Measurements from ENCODE around the gene LZTR1.

Gene LZTR1

DNA sequence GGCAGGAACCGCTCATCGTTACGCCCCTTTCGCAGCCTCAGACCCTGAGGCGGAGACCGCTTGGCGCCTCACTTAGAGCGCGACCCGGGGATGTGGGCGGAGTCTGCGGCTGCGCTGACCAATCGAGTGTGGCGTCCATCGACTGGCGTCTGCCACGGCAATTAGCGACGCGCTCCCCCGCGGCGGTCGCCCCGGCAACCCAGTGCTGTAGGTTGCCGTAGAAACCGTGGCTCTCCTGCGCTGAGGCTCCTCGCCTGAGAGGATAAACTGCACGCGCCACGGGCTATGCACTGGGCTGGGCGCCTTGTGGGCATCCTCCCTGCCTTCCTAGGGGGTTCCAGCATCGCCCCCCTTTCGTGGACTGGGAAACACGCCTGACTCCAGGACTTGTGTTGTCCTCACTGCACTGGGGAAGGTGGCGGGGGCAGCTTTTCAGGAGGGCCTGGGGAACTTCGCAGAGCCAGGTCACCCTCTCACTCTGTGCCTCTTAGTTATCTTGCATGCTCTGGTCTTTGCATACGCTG lies 32.2 kb downstream of the LZTR1 start:
- peak; percentile 64 to 86 (median 77) for DNase-seq (ENCODE audit: low read depth in 4 of 4, low spot score in 1 of 4)

DNA sequence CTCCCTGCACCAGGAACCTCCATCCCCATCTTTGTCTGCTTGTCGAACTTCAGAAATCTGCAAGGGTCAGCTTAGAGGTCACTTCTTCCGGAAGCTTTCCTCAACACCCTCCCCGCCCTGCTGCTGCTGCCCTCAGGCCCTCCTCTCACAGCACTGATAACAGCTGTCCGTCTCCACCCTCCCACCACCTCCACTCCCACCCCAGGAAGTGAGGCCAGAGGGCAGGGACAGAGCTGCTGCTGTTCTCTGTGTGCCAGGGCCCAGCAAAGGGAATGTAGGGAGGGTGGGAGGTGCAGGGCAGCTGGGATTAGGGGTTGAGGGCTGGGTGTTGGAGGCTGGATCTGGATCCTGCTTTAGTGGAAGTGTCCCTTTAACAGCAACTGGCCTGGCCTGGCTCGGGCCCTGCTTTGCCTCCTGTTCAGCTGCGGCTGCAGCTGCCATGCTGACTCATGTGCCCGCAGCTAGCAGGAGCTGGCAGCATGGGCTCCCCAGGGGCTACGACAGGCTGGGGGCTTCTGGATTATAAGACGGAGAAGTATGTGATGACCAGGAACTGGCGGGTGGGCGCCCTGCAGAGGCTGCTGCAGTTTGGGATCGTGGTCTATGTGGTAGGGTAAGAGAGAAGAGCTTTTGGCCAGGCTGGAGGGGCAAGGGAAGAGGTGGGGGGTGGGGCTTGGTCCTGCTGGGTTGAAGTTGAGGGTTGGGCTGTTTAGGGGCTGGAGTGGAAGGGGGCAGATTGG lies 32.8 kb downstream of the LZTR1 start, which contains the start of gene P2RX6:
TSS of gene P2RX6 (plus strand) at position 440 of the 740 bp plus-strand sequence. CDS start at position 450, 10 bp downstream.
- DNase-seq (ENCODE audit: low read depth in 4 of 4, low spot score in 1 of 4) = no peak

DNA sequence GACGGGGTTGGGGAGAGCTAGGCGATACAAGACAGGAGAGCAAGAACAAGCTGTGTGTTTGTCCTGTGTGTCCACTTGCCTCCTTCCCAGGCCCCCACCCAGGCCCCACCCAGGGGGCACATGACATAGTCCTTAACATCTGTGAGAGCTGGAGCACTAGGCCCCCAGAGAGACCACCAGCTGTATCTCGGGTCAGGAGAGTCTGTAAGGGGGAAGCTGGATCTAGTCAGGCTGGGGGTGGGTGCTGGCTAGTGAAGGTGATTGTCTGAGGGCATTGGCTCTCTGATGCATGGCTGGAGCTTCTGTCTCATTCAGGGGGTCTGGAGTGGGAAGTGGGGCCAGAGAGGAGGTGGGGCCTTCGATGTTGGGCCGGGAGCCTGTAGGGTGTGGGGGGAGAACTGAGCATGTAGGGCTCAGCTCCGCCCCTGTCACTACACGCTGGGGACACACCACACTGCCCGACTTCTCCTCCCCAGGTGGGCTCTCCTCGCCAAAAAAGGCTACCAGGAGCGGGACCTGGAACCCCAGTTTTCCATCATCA lies 33.4 kb downstream of the LZTR1 start:
- no peak for DNase-seq (ENCODE audit: low read depth in 4 of 4, low spot score in 1 of 4)

DNA sequence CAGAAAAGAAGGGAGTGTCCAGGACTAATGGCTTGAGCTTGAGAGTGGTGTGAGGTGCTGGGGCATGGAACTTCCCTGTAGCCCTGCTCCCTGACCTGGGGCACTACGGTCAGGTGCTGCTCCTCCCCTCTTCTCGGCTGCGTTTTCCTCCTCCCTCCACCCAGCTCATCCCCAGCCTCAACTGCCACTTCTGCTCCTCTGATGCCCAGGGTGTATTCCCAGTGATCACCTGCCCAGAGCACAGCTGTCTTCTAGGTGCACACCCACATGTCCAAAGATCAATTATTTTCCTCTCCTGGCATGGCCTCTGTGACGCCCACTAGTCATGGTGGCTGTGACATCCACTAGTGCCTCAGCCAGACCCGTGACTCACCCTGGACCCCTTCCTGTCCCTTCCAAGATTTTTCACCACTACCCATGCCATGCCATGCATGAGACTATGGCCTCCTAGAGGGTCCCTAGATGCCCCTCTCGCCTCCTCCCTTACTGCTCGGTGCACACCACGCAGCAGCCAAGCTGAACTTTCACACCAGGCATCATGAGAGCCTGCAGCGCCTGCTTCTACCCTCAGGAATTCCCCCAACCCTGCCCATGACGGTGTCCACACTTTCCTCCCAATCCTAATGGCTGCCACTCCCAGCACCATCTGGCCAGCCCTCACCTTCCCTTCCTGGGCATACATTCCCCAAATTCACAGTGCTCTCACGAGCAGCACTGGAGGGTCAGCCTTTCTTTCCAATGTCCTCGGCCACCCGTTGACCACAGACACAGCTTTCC lies 34.7 kb downstream of the LZTR1 start:
- no peak for DNase-seq (ENCODE audit: low read depth in 4 of 4, low spot score in 1 of 4)

DNA sequence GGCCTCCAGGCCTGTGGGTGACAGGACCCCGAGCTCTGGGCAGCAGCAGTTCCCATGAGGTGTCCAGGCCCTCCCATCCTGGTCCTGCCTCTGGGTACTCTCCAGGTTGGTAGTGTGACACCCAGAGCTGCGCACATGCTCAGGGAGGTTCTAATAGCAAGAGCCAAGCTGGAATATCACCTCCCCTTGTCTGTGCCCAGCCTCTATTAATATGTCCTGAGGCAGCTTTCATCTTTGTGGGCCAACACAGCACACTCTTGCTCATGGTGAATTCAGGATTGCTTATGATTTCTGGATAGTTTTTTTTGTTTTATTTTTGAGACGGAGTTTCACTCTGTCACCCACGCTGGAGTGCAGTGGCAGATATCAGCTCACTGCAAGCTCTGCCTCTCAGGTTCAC lies 36.2 kb downstream of the LZTR1 start:
- DNase-seq (ENCODE audit: low read depth in 4 of 4, low spot score in 1 of 4) = no peak

DNA sequence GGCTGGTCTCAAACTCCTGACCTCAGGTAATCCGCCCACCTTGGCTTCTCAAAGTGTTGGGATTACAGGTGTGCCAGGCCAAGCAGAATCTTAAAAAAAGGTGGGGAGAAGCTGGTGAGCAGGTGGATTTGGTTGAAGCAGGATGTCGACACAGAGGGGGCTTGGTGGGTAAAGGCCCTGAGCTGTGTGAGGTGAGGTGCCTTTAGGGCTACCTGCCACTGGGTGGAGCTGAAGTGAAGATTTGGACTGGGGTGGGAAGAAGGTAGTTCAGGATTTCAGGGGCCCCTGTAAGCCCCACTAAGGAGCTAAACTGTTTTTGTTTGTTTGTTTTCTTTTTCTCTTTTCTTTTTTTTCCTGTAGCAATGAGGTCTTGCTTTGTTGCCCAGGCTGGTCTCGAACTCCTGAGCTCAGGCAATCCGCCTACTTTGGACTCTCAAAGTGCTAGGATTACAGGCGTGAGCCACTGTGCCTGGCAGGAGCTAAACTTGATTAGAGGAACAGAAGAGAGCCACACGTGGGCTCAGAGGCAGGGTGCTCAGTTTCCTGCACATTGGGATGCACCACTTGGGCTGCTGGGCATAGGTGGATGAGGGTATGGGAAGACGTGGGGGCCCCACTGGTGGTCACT lies 38.8 kb downstream of the LZTR1 start:
- DNase-seq (ENCODE audit: low read depth in 4 of 4, low spot score in 1 of 4) = no peak

DNA sequence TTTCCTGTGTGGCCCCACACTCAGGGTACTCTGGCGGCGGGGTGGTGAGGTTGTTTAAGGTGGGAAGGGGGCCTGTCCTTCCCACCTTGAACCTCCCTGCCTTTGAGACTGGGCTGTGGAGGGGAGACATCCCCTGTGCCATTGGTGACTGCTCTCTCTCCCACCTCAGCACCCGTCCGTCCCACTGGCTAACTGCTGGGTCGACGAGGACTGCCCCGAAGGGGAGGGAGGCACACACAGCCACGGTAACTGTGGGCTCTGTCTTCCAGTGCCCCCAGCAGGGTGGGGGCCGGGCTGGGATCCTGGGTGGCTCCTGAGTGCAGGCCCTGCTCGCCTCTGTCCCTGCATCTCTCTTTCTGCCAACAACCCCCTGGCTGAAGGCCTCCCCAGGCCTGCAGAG lies 40.4 kb downstream of the LZTR1 start:
- DNase-seq (ENCODE audit: low read depth in 4 of 4, low spot score in 1 of 4) = no peak

DNA sequence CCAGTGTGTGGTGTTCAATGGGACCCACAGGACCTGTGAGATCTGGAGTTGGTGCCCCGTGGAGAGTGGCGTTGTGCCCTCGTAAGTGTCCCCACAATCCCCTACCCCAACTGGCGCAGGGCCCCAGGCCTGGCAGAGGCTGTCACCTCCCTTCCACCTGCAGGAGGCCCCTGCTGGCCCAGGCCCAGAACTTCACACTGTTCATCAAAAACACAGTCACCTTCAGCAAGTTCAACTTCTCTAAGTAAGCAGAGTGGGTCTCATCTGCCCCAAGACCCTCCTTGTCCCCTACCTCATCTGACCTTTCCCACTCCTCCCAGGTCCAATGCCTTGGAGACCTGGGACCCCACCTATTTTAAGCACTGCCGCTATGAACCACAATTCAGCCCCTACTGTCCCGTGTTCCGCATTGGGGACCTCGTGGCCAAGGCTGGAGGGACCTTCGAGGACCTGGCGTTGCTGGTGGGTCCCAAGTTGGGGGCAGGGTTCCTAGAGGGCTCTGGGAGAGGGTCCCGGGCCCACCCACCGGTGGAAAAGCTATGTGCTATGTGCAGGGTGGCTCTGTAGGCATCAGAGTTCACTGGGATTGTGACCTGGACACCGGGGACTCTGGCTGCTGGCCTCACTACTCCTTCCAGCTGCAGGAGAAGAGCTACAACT lies 41.0 kb downstream of the LZTR1 start:
- no peak for DNase-seq (ENCODE audit: low read depth in 4 of 4, low spot score in 1 of 4)

DNA sequence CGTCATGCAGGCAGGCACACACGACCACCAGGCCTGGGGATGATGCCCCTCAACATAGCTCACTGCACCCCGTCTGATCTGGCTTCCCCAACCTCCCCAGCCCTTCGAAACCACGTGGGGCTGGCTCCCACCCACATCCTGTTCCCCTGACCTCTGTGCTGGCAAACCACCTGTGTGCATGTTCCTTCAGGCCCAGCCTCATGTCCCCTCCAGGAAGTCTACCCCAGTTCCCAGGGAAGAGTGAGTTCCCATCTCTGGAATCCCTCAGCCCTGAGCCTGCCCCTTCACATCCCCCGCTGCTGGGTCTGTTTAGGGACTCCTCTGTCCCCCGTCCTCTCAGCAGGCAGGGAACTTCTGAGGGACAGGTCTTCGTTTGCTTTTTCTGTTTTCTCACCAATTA lies 43.2 kb downstream of the LZTR1 start:
- no peak for DNase-seq (ENCODE audit: low read depth in 4 of 4, low spot score in 1 of 4)

DNA sequence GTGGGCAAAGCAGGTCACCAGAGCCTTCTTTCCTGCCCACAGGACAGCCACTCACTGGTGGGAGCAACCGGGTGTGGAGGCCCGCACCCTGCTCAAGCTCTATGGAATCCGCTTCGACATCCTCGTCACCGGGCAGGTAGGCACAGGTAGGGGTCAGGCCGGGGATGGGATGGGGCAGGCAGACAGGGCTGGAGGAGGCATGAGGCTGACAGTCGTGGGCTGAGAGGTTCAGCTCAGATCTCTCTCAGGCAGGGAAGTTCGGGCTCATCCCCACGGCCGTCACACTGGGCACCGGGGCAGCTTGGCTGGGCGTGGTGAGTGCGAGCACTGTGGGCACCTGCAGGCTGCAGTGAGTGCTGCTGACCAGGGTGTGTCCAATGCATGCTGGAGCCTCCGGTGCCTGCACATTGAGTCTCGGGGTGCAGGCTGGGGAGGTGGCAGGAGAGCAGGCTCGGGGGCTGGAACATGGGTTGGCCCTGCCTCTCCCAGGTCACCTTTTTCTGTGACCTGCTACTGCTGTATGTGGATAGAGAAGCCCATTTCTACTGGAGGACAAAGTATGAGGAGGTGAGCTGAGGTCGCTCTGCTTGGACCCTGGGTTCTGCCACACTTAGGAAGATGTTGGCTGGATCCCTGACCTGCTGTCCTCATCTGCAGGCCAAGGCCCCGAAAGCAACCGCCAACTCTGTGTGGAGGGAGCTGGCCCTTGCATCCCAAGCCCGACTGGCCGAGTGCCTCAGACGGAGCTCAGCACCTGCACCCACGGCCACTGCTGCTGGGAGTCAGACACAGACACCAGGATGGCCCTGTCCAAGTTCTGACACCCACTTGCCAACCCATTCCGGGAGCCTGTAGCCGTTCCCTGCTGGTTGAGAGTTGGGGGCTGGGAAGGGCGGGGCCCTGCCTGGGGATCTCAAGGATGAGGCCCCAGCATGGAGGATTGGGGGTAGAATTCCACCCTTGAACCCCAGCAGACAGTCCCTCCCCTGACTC lies 44.0 kb downstream of the LZTR1 start:
- DNase-seq (ENCODE audit: low read depth in 4 of 4, low spot score in 1 of 4) = no peak

DNA sequence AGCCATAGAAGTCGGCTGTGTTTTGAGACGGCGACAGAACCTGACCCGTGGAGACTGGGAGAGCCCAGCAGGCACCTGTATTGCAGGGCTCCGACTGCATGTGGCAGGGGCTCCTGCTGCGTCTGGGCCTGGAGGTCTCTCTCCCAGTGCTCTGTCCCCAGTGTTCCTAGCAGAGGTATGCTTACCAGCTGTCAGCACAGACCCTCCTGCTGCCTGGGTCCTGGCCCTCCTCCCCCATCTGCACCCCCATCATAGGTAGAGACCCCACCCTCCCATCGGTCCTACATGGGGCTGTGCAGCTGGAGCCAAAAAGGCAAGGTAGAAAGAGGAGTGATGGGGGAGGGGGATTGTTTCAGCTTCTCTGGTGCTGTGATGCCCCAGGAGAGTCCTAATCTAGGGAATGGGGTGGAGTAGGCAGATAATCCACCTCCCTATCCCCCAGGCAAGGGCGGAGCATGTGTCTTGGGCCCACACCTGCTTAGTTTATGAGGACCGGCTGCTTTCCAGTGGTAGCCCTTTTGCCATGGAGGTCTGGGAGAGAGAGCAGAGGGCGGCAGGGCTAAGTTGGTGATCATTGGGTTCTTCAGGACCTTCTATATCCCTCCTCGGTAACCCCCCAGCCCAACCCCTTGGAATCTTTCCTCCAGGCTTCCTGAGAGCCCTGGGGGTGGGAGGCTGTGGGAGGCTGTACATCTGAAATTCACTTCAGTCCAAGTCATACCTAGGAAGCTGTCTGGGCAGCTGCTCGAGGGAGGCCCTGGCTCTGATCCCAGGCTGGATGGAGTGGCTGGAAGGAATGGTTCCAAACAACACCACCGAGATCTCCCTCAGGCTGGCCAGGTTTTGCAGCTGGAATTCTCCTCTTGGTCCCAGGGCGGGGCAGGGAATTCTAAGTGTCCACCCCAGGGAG lies 44.9 kb downstream of the LZTR1 start:
- no peak for DNase-seq (ENCODE audit: low read depth in 4 of 4, low spot score in 1 of 4)

DNA sequence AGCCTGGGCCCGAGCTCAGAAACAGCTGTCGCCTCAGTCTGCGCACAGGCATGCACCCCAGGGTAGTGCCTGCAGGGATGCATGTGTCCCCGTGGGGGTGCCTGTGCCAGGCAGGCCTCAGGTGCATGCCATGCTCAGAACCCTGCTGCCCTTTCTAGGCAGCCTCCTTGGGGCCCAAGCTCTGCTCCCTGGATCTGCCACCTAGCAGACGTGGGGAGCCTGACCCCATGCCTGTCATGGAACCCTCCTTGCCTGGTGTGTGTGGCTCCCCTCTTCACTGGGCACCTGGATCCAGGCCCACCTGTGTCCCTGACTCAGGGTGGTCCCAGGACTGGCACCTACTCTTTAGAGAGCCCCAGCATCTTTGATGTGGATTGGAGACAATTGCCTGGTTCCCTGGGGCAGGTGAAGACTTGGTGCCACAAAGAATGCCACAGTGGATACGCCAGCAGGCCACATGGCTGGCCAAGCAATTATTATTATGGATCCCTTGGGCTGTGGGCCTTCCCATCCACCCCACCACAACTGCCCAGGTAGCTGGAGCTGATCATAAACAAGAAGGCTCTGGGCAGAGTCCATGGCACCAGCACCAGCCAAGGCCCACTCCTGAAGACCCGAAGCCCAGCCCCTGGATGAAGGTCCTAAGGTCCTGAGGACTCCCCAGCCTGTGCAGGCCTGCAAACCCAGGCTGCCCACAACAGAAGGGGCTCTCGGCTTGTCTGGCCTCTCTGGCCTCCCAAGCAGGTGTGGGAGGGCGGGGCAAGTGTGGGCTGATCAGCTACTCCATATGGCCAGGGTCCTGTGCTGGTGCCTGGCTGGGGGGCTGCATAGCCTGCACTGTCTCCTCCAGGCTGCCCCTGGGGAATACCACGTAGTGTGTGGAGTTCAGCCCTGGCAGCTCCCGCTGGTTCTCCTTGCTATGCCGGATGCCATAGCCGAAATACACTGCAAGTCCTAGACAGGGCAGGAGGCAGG lies 46.5 kb downstream of the LZTR1 start:
- no peak for DNase-seq (ENCODE audit: low read depth in 4 of 4, low spot score in 1 of 4)

DNA sequence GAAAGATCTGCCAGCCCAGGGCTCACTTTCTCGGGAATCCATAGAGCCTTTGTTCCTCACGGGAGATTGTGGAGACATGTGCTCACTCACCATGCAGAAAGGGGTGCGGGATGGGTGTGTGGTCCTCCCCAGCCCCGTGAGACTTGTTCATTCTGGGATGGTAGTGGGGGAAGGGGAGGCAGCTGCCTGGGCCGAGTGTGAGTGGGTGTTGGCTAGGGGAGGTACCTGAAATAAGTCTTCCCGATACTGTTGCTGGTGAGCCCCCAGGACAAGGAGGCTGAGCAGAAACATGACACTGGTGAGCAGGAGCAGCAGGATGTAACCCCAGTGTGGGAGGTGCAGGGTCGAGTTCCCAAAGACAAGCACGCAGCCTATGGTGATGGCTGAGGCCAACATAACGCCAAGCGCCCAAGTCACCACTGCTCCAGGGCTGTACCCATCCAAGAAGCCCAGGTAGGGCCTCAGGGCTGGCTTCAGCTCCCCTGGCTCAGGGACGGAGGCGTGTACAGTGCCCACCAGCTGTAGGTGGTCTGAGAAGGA lies 47.5 kb downstream of the LZTR1 start:
- no peak for DNase-seq (ENCODE audit: low read depth in 4 of 4, low spot score in 1 of 4)

DNA sequence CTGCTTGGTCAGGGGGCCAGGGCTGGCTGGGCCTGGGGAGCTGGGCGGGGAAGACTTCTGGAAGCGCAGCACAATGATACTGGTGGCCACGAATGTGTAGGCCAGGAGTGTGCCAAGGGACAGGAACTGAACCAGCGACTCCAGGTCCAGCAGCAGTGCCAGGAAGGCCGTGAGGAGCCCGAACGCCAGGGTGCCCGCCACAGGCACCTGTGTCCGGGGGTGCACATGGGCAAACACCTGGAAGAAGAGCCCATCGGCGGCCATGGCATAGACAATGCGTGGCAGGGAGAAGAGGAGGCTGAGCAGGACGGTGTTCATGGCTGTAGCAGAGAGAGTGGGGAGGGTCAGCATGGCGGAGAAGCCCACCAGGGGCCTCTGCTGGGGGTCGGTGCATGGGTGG lies 47.9 kb downstream of the LZTR1 start:
- DNase-seq (ENCODE audit: low read depth in 4 of 4, low spot score in 1 of 4) = no peak

DNA sequence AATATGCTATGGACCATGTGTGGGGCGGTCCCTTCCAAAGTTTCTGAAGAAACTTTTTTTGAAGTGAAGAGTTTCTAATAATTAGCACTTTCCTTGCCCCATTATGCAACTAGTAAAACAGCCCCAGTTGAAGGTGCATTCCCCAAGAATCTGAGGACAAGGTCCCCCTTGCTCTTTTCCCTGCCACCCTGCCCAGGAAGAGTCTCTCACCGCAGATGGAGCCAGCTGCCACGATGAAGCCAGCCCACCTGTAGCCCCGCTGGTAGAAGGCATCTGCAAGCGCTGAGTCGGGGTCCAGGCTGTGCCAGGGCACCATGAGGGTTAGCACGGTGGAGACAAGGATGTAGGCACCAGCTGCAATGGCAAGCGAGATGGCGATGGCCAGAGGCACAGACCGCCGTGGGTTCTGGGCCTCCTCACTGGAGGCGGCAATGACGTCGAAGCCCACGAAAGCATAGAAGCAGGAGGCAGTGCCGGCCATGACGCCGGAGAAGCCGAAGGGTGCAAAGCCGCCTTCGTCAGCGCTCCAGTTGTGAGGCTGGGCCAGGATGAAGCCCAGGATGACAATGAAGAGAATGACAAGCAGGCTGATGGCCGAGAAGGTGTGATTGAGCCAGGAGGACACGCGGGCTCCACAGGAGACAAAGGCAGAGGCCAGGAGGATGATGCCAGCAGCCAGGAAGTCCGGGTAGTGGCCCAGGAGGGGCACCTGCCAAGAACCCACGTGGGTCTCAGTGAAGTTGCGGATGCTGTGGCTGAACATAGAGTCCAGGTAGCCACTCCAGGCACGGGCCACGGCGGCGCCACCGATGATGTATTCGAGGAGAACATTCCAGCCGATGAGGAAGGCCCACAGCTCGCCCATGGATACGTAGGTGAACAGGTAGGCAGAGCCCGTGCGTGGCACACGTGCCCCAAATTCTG lies 48.8 kb downstream of the LZTR1 start:
- DNase-seq (ENCODE audit: low read depth in 4 of 4, low spot score in 1 of 4) = no peak

DNA sequence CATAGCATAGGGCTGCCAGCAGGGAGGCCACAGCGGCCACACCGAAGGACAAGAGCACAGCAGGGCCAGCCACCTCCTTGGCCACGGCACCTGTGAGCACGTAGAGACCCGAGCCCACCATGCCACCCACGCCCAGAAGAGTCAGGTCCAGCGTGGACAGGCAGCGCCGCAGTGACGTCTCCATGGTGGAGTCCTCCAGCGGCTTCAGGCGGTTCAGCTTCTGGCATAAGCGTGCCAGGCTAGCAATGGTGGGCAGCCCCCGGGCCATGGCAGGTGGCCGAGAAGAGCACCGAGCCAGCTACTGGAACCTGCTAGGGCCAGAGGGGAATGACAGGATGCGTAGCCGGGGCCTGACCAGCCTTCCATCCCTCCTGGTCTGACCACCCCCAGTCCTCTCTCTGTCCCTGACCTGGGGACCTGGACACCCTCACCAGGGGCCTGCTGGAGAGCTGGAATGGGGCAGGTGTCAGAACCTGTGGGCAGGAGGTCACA lies 49.5 kb downstream of the LZTR1 start:
- DNase-seq (ENCODE audit: low read depth in 4 of 4, low spot score in 1 of 4) = no peak

Data from stimulated activated CD4-positive, alpha-beta T cell treated with anti-CD3 and anti-CD28 coated beads, Interleukin-1b, Interleukin-23, amount 100 ng/mL, for 24 hours (primary cell).